Measurements from ENCODE around the gene FBXL15.

- TF ChIP-seq CTCF (IDR thresholded peaks at IDR 0.05) (no peak), POLR2AphosphoS5 (IDR thresholded peaks at IDR 0.05; ENCODE audit: insufficient read depth in 1 of 2, low read depth in 1 of 2) (no peak)
Measured at GRCh38 chr10:102405108-102405571, 15.5 kb upstream of the FBXL15 start.
